GM12872 (cell line): Measurements from ENCODE around the gene CSNK1E.
A peak's percentile ranks its signal among the peaks of the same experiment; 100 is the strongest.

ENCODE experiments used
- TF ChIP-seq, protein P1 (sequence below): IDR thresholded peaks from 3 replicates; pipeline ENCODE4 v1.5.1; 2011; ENCODE audit warnings: low read depth, mild to moderate bottlenecking, low read length, moderate library complexity; ENCODE audit not compliant: insufficient read depth

Gene CSNK1E

DNA sequence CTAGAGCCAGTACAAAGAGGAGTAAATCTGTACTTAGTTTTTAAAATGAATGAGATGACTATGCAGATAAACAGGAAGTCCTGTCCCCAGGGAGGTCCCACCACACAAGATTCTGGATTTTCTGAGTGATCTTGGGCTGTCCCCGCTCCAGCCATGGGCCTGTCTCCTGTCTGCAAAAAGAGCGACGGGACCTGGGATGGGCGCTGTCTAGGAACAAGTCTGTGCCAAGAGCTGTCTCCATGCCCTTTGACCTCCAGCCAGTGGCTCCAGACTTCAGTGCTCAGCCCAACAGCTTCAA is 6.0 kb downstream of the CSNK1E start:
- TF ChIP-seq, protein P1, sequence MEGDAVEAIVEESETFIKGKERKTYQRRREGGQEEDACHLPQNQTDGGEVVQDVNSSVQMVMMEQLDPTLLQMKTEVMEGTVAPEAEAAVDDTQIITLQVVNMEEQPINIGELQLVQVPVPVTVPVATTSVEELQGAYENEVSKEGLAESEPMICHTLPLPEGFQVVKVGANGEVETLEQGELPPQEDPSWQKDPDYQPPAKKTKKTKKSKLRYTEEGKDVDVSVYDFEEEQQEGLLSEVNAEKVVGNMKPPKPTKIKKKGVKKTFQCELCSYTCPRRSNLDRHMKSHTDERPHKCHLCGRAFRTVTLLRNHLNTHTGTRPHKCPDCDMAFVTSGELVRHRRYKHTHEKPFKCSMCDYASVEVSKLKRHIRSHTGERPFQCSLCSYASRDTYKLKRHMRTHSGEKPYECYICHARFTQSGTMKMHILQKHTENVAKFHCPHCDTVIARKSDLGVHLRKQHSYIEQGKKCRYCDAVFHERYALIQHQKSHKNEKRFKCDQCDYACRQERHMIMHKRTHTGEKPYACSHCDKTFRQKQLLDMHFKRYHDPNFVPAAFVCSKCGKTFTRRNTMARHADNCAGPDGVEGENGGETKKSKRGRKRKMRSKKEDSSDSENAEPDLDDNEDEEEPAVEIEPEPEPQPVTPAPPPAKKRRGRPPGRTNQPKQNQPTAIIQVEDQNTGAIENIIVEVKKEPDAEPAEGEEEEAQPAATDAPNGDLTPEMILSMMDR = no peak

DNA sequence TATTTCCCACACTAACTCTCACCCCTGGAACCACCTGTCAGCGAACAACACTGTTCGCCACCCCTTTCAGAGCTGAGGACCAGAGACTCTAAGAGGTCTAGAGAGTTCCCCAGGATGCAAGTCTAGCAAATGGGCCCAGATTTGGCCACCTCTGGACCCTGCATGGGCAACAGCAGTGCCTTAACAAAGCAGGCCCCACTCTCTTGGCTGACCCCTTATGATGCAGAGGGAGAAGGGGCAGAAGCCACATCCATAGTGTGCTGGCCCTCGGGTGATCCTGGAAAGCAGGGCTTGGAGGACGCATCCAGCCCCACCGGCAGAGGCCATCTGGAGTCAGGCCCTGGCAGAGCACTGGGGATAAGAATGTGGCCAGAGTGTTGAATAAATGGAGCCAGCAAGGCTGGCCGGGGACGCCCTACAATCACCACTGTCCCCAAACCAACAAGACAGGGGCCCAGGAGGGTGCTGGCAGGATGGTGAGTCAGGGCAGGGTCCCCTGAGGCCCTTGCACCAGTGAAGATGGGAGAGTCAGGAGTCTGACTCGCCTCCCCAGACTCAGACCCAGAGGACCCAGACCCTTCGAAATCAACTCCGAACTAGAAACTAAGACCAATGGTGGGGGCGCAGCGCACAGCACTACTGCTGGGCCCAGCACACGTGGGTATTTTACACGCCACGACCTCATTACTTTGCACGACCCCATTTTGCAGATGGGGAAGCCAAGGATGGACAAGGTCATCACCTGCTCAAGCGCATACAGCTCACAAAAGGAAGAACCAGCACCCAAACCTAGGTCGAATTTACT is 6.5 kb downstream of the CSNK1E start:
- TF ChIP-seq, protein P1 = no peak

DNA sequence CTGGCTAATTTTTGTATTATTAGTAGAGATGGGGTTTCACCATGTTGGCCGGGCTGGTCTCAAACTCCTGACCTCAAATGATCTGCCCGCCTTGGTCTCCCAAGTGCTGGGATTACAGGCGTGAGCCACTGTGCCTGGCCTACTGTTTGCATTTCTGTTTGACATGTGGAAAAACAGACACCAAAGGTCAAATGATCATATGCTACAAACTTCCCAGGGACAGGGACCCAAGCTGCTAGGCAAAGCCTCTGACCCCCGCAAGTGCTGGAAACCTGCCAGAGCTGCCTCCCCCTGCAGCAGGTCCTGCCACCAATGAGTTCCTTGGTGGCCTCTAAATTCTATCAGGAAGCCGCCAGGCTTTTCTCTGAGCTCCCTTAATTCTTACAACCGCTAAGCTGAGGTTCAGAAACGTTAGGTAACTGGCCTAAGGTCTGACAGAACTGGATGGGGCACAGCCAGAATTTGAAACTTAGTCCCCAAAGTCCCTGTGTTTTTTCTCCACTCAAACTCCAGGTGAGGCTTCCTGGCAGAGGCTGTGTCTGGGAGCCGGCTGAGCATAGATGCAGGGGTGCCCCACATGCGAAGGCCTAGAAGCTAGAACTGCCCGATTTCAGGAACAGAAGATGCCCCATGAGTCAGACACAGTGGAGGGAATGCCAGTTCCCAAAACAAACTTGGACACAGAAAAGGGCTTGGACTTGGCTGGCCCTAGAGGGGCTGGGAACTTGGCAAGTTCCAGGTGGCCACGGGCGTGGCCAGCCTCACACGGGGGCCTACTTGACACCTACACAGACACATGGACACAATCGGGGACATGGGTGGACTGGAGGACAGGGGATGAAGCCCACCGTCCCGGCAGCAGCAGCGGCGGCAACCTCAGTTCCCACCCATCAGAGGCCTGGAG is 7.4 kb downstream of the CSNK1E start:
- TF ChIP-seq, protein P1 = no peak

DNA sequence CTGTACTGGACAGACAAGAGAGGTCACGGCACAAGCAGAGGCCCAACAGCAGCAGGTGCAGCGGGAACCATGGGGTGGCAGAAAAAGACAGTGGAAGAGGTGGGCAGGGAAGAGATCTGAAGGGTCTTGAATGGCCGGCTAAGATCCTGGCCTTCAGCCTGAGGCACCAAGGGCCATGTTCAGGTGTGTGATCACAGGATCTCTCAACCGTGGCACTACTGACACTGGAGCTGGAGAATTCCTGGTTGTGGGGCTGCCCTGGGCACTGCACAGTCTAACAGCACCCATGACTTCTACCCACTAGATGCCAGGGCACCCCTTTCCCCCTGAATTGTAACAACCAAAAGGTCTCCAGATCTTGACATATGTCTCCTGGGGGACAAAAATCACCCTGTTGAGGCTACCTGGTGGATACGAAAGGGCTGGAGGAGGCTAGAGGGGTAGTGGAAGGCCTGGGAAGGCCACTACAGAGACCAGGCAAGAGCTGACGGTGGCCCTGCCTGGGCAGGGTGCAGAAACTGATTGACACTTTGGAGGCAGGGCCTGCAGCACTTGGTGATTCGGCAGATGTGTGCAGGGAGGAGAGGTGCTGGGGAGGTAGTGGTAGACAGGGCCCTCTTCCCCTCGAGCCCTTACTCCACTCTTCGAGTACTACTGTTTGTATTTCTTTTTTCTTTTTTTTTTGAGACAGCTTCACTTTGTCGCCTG is 8.3 kb downstream of the CSNK1E start:
- TF ChIP-seq, protein P1 = no peak

DNA sequence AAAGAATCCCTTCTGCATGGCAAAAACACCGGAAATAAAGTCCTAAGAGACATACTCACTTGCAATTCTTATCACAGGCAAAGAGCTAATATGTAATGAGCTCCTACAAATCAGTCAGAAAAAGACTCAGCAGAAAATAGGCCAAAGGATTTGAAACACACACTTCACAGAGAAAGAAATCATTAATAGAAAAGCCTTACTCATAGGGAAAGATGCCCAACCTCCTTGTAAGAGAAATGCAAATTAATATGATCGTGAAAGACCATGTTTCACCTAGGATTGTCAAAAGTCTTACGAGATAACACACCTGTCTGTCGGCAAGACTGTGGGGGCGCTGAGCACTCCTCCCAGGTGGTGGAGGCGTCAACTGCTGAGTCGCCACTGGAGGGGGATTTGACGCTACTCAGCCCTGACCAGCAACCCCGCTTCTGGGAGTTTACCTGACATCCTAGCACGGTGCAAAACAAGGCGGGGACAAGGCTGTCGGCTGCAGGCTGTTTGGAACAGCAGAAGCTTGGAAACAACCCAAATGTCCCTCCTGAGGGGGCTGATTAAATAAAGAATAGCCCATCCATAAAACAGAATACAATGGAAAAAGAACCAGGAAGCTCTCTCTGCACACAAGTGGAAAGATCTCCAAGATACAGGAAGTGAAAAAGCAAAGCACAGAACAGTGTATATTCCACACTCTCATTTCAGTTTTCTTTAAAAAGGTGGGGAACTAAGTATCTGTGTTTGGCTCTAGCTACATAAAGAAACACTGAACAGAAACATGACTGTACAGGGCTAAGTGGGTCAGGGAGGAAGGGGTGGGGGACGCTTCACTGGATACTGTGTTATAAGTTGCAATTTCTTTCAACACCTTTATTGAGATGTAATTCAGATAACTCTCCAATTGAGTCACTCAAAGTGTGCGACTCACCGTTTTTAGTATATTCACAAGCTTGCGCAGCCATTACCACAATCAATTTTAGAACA is 11.5 kb downstream of the CSNK1E start:
- TF ChIP-seq, protein P1 = peak; percentile 34; the same call in 2 of the 3 replicates

DNA sequence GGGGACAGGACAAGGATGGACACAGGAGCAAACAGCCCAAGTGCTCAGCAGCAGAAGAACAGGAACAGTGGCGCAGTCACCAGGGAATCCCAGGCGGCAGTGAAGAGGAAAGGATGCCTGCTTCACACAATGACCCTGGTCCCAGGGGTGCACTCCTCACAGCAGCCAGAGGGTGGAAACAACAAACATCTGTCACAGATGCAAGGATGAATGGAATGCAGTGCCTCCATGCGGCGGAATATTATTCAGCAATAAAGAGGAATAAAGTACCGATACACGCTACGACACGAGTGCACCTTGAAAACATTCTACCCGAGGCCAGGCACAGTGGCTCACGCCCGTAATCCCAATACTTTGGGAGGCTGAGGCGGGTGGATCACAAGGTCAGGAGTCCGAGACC is 12.7 kb downstream of the CSNK1E start:
- TF ChIP-seq, protein P1 = no peak
